HepG2 (cell line): Measurements from ENCODE around the gene RCOR1.
"Not testable (repeated sequence)": the region's sequence is repeated elsewhere in the genome, so short reads cannot be mapped to it uniquely, and the experiment has no call there.

Source experiments
- BRCA1 ChIP-seq: sonication (generic); formaldehyde crosslinking; IDR thresholded peaks from 2 replicates; pipeline ENCODE4 v1.4.0; 2020; ENCODE audit warnings: missing genetic modification reagents
- POLR2A ChIP-seq, 2 experiments: IDR thresholded peaks; 2 replicates each; pipeline ENCODE4 v1.6.1; 2011; ENCODE audit warnings: low read depth in 2 of 2, low read length in 2 of 2, mild to moderate bottlenecking in 1 of 2, moderate library complexity in 1 of 2; ENCODE audit not compliant: insufficient read depth in 1 of 2
- TOPORS ChIP-seq: sonication (generic); formaldehyde crosslinking; IDR thresholded peaks from 2 replicates; pipeline ENCODE4 v1.8.0; 2023; ENCODE audit warnings: mild to moderate bottlenecking, missing genetic modification reagents
- TP53 ChIP-seq: sonication (generic); formaldehyde crosslinking; conservative IDR thresholded peaks from 2 replicates; pipeline ENCODE4 v1.4.0; 2020; ENCODE audit warnings: missing genetic modification reagents

DNA sequence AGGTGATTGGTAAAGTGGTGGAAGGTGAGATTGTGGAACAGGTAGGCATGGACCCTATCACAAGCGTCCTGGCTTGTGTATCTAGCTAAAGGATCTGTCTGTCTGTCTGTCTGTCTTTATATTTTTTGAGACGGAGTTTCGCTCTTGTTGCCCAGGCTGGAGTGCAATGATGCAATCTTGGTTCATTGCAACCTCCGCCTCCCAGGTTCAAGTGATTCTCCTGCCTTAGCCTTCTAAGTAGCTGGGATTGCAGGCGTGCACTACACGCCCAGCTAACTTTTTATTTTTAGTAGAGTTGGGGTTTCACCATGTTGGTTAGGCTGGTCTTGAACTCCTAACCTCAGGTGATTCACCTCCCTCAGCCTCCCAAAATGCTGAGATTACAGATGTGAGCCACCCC, 26.6 kb downstream of the RCOR1 start:
- TF ChIP-seq TOPORS; POLR2A (IDR thresholded peaks at IDR 0.05; ENCODE audit: insufficient read depth in 1 of 2, low read depth in 2 of 2, low read length in 2 of 2); BRCA1 (CRISPR knock-in tag); TP53 (CRISPR knock-in tag): not testable (repeated sequence)
